MCF 10A (cell line): ENCODE results near the gene TATDN2. TPM values are rescaled to one million over a fixed set of nuclear protein-coding genes. Genes with fewer than 3 reads are reported as not detected.

Source experiments
- BruUV-seq: library from RNA; stranded (reverse); fragments of 400-500 nt; replicated peaks from 2 replicates; lab custom pipeline; 2021; lab: Mats Ljungman, UMichigan
- CTCF ChIA-PET: fragments of 300-600 bp; sonication (Branson Sonifier 250); formaldehyde crosslinking; extraction: SDS; loops from one replicate; lab custom pipeline; 2021; ENCODE audit warnings: antibody characterized with exemption, inconsistent platforms; lab: Yijun Ruan, JAX
- POLR2A ChIA-PET: fragments of 300-600, 350-650 bp; sonication (Branson Sonifier 250); formaldehyde crosslinking; extraction: SDS; loops from one replicate; lab custom pipeline; 2020; ENCODE audit warnings: antibody characterized with exemption, inconsistent platforms; lab: Yijun Ruan, JAX
- DNase-seq: peaks from one replicate; pipeline ENCODE4 v3.0.0-alpha.2; 2018; ENCODE audit not compliant: unreplicated experiment
- H3K27ac Mint-ChIP-seq: one replicate; pipeline ENCODE4 v1.8.0; 2022; ENCODE audit warnings: mild to moderate bottlenecking, low read depth, mixed read lengths; ENCODE audit not compliant: unreplicated experiment
- H3K27me3 Mint-ChIP-seq: one replicate; pipeline ENCODE4 v1.8.0; 2022; ENCODE audit warnings: mixed read lengths; ENCODE audit not compliant: insufficient read depth, unreplicated experiment
- H3K36me3 Mint-ChIP-seq: one replicate; pipeline ENCODE4 v1.8.0; 2022; ENCODE audit warnings: mild to moderate bottlenecking, moderate library complexity, mixed read lengths; ENCODE audit not compliant: insufficient read depth, unreplicated experiment
- H3K4me1 Mint-ChIP-seq: one replicate; pipeline ENCODE4 v1.8.0; 2022; ENCODE audit warnings: mixed read lengths; ENCODE audit not compliant: insufficient read depth, unreplicated experiment
- H3K4me3 Mint-ChIP-seq: one replicate; pipeline ENCODE4 v1.8.0; 2022; ENCODE audit warnings: mild to moderate bottlenecking, moderate library complexity, mixed read lengths; ENCODE audit not compliant: unreplicated experiment
- H3K9me3 Mint-ChIP-seq: one replicate; pipeline ENCODE4 v1.8.0; 2022; ENCODE audit warnings: mixed read lengths; ENCODE audit not compliant: unreplicated experiment
- intact Hi-C: fragments of 100-400 bp; cut with micrococcal nuclease; formaldehyde crosslinking; loops from 2 replicates; pipeline ENCODE4 v1.14.1; 2022
- total RNA-seq: library from RNA; stranded (reverse); gene quantifications from 2 replicates; pipeline ENCODE4 v1.2.3, GENCODE V29; 2022
- TF ChIP-seq, protein P1 (sequence below): fragments of 200-600 bp; IDR thresholded peaks from one replicate; pipeline ENCODE4 v1.8.0; 2022; ENCODE audit warnings: antibody characterized with exemption, mild to moderate bottlenecking; ENCODE audit not compliant: unreplicated experiment

The TATDN2 gene
- total RNA-seq, 1 experiment from 2014 or later, result 25.9 TPM

DNA sequence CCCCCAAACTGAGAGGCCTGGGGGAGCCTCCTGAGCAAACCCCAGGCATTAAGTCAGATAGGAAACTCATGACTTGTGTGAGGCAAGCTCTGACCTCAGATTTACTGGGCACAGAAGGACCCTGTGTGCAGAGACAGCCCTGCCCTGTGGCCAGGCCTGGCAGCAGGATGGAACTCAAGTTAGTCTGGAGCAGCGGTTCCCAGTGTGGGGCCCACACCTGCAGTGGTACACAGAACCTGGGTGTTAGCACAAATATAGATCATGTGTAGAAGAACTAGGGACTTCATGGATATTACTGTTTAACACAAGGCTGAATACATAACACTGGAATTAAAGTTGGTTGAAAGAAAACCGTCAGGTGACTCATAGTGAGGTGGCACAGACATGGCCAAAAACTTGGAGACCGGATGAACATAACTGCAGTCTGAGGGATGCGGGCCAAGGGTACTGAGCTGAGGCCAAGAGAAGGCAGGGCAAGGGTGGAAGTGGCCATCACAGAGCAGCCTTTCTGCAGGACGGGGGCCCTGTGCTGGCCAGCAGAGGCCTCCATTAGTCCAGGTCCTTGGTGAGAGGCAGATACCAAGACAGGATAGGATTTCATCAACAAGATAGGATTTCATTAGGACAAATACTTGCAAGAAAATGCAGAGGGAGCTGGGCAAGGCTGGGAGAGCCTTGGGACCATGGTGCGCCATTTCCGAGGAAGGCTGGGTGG lies 42.7 kb upstream of the TATDN2 start:
- Mint-ChIP-seq H3K4me1 (peaks cover 8% of the 10 kb centered on the region), H3K27me3 (no peaks in the 10 kb centered on the region), H3K4me3 (peak overlapping the region; percentile 46), H3K36me3 (peaks cover 17% of the 10 kb centered on the region), H3K9me3 (no peaks in the 10 kb centered on the region), H3K27ac (peak overlapping the region; percentile 77)
- ChIA-PET CTCF (interaction anchor here (1.3 to 3.9 kb wide), 4 partner anchors 11 to 17 kb away, joined by 4 to 19 read pairs (median 10); no protein-coding TSS in a partner anchor), POLR2A (interaction anchor here (0.5 to 5.2 kb wide), 12 partner anchors 8 to 1911 kb away, joined by 3 to 87 read pairs (median 3); partner anchors contain the start of genes TATDN2 and VHL)
- TSS peak; percentile 33 for BruUV-seq
- TF ChIP-seq, protein P1, sequence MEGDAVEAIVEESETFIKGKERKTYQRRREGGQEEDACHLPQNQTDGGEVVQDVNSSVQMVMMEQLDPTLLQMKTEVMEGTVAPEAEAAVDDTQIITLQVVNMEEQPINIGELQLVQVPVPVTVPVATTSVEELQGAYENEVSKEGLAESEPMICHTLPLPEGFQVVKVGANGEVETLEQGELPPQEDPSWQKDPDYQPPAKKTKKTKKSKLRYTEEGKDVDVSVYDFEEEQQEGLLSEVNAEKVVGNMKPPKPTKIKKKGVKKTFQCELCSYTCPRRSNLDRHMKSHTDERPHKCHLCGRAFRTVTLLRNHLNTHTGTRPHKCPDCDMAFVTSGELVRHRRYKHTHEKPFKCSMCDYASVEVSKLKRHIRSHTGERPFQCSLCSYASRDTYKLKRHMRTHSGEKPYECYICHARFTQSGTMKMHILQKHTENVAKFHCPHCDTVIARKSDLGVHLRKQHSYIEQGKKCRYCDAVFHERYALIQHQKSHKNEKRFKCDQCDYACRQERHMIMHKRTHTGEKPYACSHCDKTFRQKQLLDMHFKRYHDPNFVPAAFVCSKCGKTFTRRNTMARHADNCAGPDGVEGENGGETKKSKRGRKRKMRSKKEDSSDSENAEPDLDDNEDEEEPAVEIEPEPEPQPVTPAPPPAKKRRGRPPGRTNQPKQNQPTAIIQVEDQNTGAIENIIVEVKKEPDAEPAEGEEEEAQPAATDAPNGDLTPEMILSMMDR, result no peak
- intact Hi-C loops, result no loop called here
- peak; percentile 96 for DNase-seq

DNA sequence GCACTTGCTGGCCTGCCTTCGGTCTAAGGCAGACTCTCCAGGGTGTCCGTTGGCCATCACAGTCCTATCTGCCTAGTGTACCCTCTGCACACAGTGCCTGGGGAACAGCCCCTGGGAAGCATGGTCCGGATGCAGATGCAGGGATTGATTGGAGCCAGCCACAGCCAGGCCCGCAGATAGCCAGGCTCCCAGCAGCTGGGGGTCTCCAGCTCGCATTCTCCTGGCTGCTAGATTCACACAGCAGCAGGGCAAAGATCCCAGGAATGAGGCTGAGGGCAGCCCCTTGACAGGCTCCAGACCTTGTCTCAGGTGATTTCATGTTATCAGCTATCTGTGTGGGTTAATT lies 42.1 kb upstream of the TATDN2 start:
- Mint-ChIP-seq H3K27ac (peak overlapping the region; percentile 77), H3K9me3 (no peaks in the 10 kb centered on the region), H3K36me3 (peaks cover 17% of the 10 kb centered on the region)

DNA sequence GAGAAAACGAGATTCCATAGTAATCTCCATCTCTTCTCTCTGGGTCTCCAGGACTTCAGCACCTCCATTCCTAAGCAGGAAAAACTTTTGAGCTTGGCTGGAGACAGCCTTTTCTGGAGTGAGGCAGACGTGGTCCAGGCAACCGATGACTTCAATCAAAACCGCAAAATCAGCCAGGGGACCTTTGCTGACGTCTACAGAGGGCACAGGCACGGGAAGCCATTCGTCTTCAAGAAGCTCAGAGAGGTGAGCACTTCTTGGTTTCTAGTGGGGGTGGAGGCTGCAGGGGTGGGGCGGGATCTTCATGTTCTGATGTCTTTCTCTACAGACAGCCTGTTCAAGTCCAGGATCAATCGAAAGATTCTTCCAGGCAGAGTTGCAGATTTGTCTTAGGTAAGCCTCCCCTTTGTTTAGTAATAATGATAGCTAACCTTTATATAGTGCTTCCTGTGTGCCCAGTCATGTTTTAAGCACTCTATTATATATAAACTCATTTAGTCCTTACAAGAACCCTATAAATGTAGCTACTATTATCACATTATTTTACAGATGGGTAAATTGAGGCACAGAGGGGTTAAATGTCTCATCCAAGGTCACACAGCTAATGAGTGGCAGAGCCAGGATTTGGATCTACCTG lies 35.0 kb upstream of the TATDN2 start:
- Mint-ChIP-seq H3K27me3 (no peaks in the 10 kb centered on the region), H3K4me1 (no peaks in the 10 kb centered on the region), H3K9me3 (peaks cover 13% of the 10 kb centered on the region), H3K4me3 (no peak overlapping the region), H3K36me3 (peaks cover 21% of the 10 kb centered on the region), H3K27ac (no peak overlapping the region)
- POLR2A ChIA-PET, result interaction anchor here (0.8 kb wide), 1 partner anchor 8 kb away, joined by 3 read pairs; no protein-coding TSS in a partner anchor
- intact Hi-C loops, result no loop called here
- DNase-seq, result no peak
- TF ChIP-seq, protein P1, result no peak
- no TSS peak for BruUV-seq
- CTCF ChIA-PET, result interaction anchor here (1.2 to 1.5 kb wide), 3 partner anchors 20 to 171 kb away, joined by 3 to 5 read pairs (median 3); no protein-coding TSS in a partner anchor

More for the DNA sequence above, 42.1 kb upstream of the TATDN2 start:
- BruUV-seq, result no TSS peak
- Mint-ChIP-seq H3K4me3 (no peak overlapping the region), H3K27me3 (no peaks in the 10 kb centered on the region), H3K4me1 (peaks cover 8% of the 10 kb centered on the region)
- TF ChIP-seq, protein P1, result no peak
- ChIA-PET POLR2A (interaction anchor here (0.5 to 5.2 kb wide), 8 partner anchors 14 to 1189 kb away, joined by 3 to 87 read pairs (median 4); partner anchors contain the start of genes TATDN2 and VHL), CTCF (interaction anchor here (0.8 to 3.9 kb wide), 3 partner anchors 15 to 17 kb away, joined by 3 to 19 read pairs (median 6); no protein-coding TSS in a partner anchor)
- intact Hi-C loops, result no loop called here
- no peak for DNase-seq
